HCT116 (cell line): ENCODE measurements around the gene SEC11C. TPM values are rescaled to one million over a fixed set of nuclear protein-coding genes. Genes with fewer than 3 reads are reported as not detected.

Source experiments
- ATAC-seq: fragments of 200-7000 bp; cut with Tn5 transposase; 2 replicates; pipeline ENCODE4 v1.9.1; 2020; ENCODE audit warnings: mild to moderate bottlenecking, moderate library complexity
- BruUV-seq: library from RNA; stranded (reverse); fragments of 400-500 nt; replicated peaks from 2 replicates; lab custom pipeline; 2021; lab: Mats Ljungman, UMichigan
- CTCF ChIA-PET: fragments of 300-600 bp; sonication (Branson Sonifier 250); formaldehyde crosslinking; loops from one replicate; lab custom pipeline; 2021; ENCODE audit warnings: antibody characterized with exemption; lab: Charles Lee
- POLR2A ChIA-PET: fragments of 300-600, 350-600 bp; sonication (Branson Sonifier 250); formaldehyde crosslinking; loops from one replicate; lab custom pipeline; 2021; ENCODE audit warnings: antibody characterized with exemption; lab: Charles Lee
- RAD21 ChIA-PET, 2 experiments: fragments of 300-600 bp; sonication (Branson Sonifier 250); formaldehyde crosslinking; loops; one replicate each; lab custom pipeline; 2023; ENCODE audit warnings: low total read pairs in 2 of 2; ENCODE audit not compliant: uncharacterized antibody in 2 of 2, unreplicated experiment in 2 of 2, low non-redundant PET in 1 of 2; lab: Charles Lee
- DNase-seq: peaks from one replicate; pipeline ENCODE4 v3.0.0-alpha.2; 2010; ENCODE audit warnings: low read depth, low spot score
- H2AFZ ChIP-seq: fragments of 200-600 bp; shearing (Covaris generic), sonication (generic); 2 replicates; pipeline ENCODE4 v1.6.1; 2017; ENCODE audit warnings: low read depth, mixed run types, mixed read lengths, antibody characterized with exemption, low read length; ENCODE audit not compliant: poor library complexity, severe bottlenecking
- H3K27ac ChIP-seq: 2 replicates; pipeline ENCODE4 v1.5.1; 2012; ENCODE audit warnings: low read depth, low read length
- H3K27me3 ChIP-seq: fragments of 200-600 bp; sonication (generic); 2 replicates; pipeline ENCODE4 v1.6.1; 2016; ENCODE audit warnings: mixed run types, low read length, mixed read lengths; ENCODE audit not compliant: insufficient read depth
- H3K36me3 ChIP-seq, 2 experiments: fragments of 200-500 bp in 1 of 2; fragments of 200-600 bp in 1 of 2; sonication (Bioruptor generic) in 1 of 2; sonication (generic) in 1 of 2; 2 replicates each; pipeline versions ENCODE4 v1.5.1 to v1.6.1; 2014 to 2016; ENCODE audit warnings: low read length in 2 of 2, inconsistent platforms in 1 of 2, mixed read lengths in 1 of 2, mixed run types in 1 of 2; ENCODE audit not compliant: insufficient read depth in 2 of 2, control insufficient read depth in 1 of 2
- H3K4me1 ChIP-seq, 2 experiments: fragments of 200-600 bp in 1 of 2; sonication (generic) in 1 of 2; 2 replicates each; pipeline versions ENCODE4 v1.5.1 to v1.6.1; 2012 to 2017; ENCODE audit warnings: low read length in 2 of 2, inconsistent platforms in 1 of 2, mild to moderate bottlenecking in 1 of 2, mixed read lengths in 1 of 2, mixed run types in 1 of 2, moderate library complexity in 1 of 2; ENCODE audit not compliant: insufficient read depth in 2 of 2, control insufficient read depth in 1 of 2
- H3K4me2 ChIP-seq: fragments of 200-600 bp; sonication (generic); 2 replicates; pipeline ENCODE4 v1.6.1; 2017; ENCODE audit warnings: mixed run types, low read length, mixed read lengths
- H3K4me3 ChIP-seq, 2 experiments: fragments of 200-600 bp in 1 of 2; sonication (generic) in 1 of 2; replicated peaks in 1 of 2; 2 replicates each; pipeline ENCODE4 v1.5.1; 2011 to 2016; ENCODE audit warnings: low read length in 2 of 2, control low read depth in 1 of 2, low read depth in 1 of 2, mild to moderate bottlenecking in 1 of 2, mixed read lengths in 1 of 2, mixed run types in 1 of 2
- H3K79me2 ChIP-seq: fragments of 200-600 bp; sonication (generic); 2 replicates; pipeline ENCODE4 v1.6.1; 2017; ENCODE audit warnings: mild to moderate bottlenecking, mixed run types, low read length, moderate library complexity, mixed read lengths; ENCODE audit not compliant: insufficient read depth
- H3K9ac ChIP-seq: fragments of 200-600 bp; sonication (generic); 2 replicates; pipeline ENCODE4 v1.6.1; 2016; ENCODE audit warnings: low read length, mixed read lengths
- H3K9me2 ChIP-seq: fragments of 200-600 bp; sonication (generic), shearing (Covaris generic); 2 replicates; pipeline ENCODE4 v1.6.1; 2017; ENCODE audit warnings: mixed run types, mild to moderate bottlenecking, moderate library complexity; ENCODE audit not compliant: insufficient read depth
- H3K9me3 ChIP-seq, 2 experiments: fragments of 200-500 bp in 1 of 2; fragments of 200-600 bp in 1 of 2; sonication (Bioruptor generic) in 1 of 2; sonication (generic) in 1 of 2; 2 replicates each; pipeline ENCODE4 v1.6.1; 2014 to 2017; ENCODE audit warnings: low read length in 2 of 2, mixed read lengths in 2 of 2, inconsistent platforms in 1 of 2, low read depth in 1 of 2, mild to moderate bottlenecking in 1 of 2, mixed run types in 1 of 2, moderate library complexity in 1 of 2; ENCODE audit not compliant: control insufficient read depth in 1 of 2, insufficient read depth in 1 of 2
- H4K20me1 ChIP-seq: fragments of 200-600 bp; sonication (generic), shearing (Covaris generic); 2 replicates; pipeline ENCODE4 v1.6.1; 2017; ENCODE audit warnings: mixed run types, mild to moderate bottlenecking, moderate library complexity; ENCODE audit not compliant: insufficient read depth
- CBX3 ChIP-seq: IDR thresholded peaks from 2 replicates; pipeline ENCODE4 v1.6.1; 2012; ENCODE audit warnings: low read depth
- EZH2 ChIP-seq: fragments of 200-600 bp; sonication (generic); IDR thresholded peaks from 2 replicates; pipeline ENCODE4 v1.6.1; 2017; ENCODE audit warnings: antibody characterized with exemption, mixed run types
- JUND ChIP-seq: IDR thresholded peaks from 2 replicates; pipeline ENCODE4 v1.6.1; 2012
- RAD21 ChIP-seq: IDR thresholded peaks from 2 replicates; pipeline ENCODE4 v1.6.1; 2012; ENCODE audit warnings: low read depth, mild to moderate bottlenecking
- SP1 ChIP-seq: IDR thresholded peaks from 2 replicates; pipeline ENCODE4 v1.6.1; 2012; ENCODE audit warnings: low read depth
- SRF ChIP-seq: IDR thresholded peaks from 2 replicates; pipeline ENCODE4 v1.6.1; 2012; ENCODE audit warnings: low read depth
- intact Hi-C: fragments of 100-400 bp; cut with micrococcal nuclease; formaldehyde crosslinking; loops from 2 replicates; pipeline ENCODE4 v1.10.0; 2022
- total RNA-seq: library from RNA; stranded (reverse); gene quantifications from one replicate; pipeline ENCODE4 v1.2.1, GENCODE V29; 2021; ENCODE audit not compliant: unreplicated experiment
- TF ChIP-seq, protein P1 (sequence below): IDR thresholded peaks from 2 replicates; pipeline ENCODE4 v1.6.1; 2011; ENCODE audit warnings: mild to moderate bottlenecking, low read length, moderate library complexity; ENCODE audit not compliant: insufficient replicate concordance; ENCODE audit errors: extremely low read depth
- TF ChIP-seq, protein P2 (sequence below): IDR thresholded peaks from 2 replicates; pipeline ENCODE4 v1.6.1; 2012; ENCODE audit warnings: low read depth

Gene SEC11C
- total RNA-seq, 1 experiment from 2014 or later = 42.2 TPM

DNA sequence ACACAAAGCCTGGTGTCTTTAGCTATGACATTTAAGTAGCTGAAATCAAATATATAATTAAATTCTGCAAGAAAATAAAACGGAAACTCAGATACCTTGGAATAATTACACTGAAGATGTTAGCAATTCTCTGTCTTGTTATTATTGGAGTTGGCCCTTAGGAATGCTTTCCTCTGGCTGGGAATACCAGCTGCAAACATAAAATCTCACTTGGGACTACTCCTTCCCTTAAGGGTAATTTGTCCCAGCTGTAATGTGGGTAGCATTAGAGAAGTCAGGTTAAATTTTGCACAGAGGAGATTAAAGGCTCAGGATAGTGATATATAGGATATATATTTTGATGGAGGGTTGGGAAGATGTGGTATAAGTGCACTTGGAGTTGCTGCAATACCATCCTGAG is 43.0 kb downstream of the SEC11C start:
- H3K9me2 ChIP-seq = no peaks in the 10 kb centered on the region
- no peak for ATAC-seq
- intact Hi-C loops = no loop called here
- no peaks in the 10 kb centered on the region for H3K4me1 ChIP-seq
- ChIA-PET CTCF (interaction anchor here (0.8 kb wide), 1 partner anchor 277 kb away, joined by 3 read pairs; no protein-coding TSS in a partner anchor), POLR2A (no interaction called here), RAD21 (no interaction called here)
- no peak overlapping the region for H3K9ac ChIP-seq
- H3K36me3 ChIP-seq = no peaks in the 10 kb centered on the region
- H3K9me3 ChIP-seq = no peaks in the 10 kb centered on the region
- H2AFZ ChIP-seq = no peak overlapping the region
- TF ChIP-seq, protein P1, sequence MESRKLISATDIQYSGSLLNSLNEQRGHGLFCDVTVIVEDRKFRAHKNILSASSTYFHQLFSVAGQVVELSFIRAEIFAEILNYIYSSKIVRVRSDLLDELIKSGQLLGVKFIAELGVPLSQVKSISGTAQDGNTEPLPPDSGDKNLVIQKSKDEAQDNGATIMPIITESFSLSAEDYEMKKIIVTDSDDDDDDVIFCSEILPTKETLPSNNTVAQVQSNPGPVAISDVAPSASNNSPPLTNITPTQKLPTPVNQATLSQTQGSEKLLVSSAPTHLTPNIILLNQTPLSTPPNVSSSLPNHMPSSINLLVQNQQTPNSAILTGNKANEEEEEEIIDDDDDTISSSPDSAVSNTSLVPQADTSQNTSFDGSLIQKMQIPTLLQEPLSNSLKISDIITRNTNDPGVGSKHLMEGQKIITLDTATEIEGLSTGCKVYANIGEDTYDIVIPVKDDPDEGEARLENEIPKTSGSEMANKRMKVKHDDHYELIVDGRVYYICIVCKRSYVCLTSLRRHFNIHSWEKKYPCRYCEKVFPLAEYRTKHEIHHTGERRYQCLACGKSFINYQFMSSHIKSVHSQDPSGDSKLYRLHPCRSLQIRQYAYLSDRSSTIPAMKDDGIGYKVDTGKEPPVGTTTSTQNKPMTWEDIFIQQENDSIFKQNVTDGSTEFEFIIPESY = no peak
- no peak for TF ChIP-seq SRF
- TF ChIP-seq, protein P2, sequence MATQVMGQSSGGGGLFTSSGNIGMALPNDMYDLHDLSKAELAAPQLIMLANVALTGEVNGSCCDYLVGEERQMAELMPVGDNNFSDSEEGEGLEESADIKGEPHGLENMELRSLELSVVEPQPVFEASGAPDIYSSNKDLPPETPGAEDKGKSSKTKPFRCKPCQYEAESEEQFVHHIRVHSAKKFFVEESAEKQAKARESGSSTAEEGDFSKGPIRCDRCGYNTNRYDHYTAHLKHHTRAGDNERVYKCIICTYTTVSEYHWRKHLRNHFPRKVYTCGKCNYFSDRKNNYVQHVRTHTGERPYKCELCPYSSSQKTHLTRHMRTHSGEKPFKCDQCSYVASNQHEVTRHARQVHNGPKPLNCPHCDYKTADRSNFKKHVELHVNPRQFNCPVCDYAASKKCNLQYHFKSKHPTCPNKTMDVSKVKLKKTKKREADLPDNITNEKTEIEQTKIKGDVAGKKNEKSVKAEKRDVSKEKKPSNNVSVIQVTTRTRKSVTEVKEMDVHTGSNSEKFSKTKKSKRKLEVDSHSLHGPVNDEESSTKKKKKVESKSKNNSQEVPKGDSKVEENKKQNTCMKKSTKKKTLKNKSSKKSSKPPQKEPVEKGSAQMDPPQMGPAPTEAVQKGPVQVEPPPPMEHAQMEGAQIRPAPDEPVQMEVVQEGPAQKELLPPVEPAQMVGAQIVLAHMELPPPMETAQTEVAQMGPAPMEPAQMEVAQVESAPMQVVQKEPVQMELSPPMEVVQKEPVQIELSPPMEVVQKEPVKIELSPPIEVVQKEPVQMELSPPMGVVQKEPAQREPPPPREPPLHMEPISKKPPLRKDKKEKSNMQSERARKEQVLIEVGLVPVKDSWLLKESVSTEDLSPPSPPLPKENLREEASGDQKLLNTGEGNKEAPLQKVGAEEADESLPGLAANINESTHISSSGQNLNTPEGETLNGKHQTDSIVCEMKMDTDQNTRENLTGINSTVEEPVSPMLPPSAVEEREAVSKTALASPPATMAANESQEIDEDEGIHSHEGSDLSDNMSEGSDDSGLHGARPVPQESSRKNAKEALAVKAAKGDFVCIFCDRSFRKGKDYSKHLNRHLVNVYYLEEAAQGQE = no peak
- no peak for TF ChIP-seq EZH2
- no peak for TF ChIP-seq SP1
- TF ChIP-seq RAD21 = no peak
- TF ChIP-seq CBX3 = no peak
- no peak for TF ChIP-seq JUND
- no peak overlapping the region for H3K27ac ChIP-seq
- BruUV-seq = no TSS peak
- no peaks in the 10 kb centered on the region; the same call in 1 of the 2 replicates for H3K27me3 ChIP-seq
- no peak overlapping the region for H3K4me3 ChIP-seq
- H3K79me2 ChIP-seq = no peaks in the 10 kb centered on the region
- no peaks in the 10 kb centered on the region for H4K20me1 ChIP-seq
- no peak for DNase-seq
- H3K4me2 ChIP-seq = no peak overlapping the region
